OCI-LY7 (cell line): ENCODE measurements around the gene FUBP3.

ENCODE experiments used
- EZH2phosphoT487 ChIP-seq: fragments of 200-600 bp; sonication (generic); IDR thresholded peaks from 2 replicates; pipeline ENCODE4 v1.6.1; 2018; ENCODE audit warnings: low read depth, borderline replicate concordance, mild to moderate bottlenecking, mixed run types, antibody characterized with exemption, low read length, moderate library complexity, mixed read lengths
- TF ChIP-seq, protein P1 (sequence below): fragments of 200-600 bp; sonication (generic); conservative IDR thresholded peaks from 2 replicates; pipeline ENCODE4 v1.5.1; 2014; ENCODE audit warnings: mild to moderate bottlenecking, antibody characterized with exemption, low read length, moderate library complexity, mixed read lengths

DNA sequence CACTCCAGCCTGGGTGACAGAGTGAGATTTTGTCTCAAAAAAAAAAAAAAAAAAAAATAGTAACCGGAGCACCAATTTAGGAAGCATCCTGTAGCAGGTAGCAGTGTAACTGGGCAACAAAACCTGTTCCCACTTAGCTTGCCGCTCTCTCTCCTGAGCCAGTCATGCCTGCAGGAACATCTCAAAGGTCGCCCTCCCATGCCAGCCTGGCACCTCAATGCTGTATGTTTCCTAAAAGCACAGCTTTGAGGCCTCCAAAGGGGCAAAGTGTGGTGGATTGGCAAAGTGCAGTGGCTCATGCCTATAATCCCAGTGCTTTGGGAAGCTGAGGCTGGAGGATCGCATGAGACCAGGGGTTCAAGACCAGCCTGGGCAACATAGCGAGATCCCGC is 22.3 kb upstream of the FUBP3 start:
- TF ChIP-seq, protein P1, sequence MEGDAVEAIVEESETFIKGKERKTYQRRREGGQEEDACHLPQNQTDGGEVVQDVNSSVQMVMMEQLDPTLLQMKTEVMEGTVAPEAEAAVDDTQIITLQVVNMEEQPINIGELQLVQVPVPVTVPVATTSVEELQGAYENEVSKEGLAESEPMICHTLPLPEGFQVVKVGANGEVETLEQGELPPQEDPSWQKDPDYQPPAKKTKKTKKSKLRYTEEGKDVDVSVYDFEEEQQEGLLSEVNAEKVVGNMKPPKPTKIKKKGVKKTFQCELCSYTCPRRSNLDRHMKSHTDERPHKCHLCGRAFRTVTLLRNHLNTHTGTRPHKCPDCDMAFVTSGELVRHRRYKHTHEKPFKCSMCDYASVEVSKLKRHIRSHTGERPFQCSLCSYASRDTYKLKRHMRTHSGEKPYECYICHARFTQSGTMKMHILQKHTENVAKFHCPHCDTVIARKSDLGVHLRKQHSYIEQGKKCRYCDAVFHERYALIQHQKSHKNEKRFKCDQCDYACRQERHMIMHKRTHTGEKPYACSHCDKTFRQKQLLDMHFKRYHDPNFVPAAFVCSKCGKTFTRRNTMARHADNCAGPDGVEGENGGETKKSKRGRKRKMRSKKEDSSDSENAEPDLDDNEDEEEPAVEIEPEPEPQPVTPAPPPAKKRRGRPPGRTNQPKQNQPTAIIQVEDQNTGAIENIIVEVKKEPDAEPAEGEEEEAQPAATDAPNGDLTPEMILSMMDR, result no peak
- no peak for TF ChIP-seq EZH2phosphoT487
